GM20000 (cell line): Measurements from ENCODE around the gene KRTAP4-1.
A peak's percentile ranks its signal among the peaks of the same experiment; 100 is the strongest.
"Not testable (repeated sequence)": the region's sequence is repeated elsewhere in the genome, so short reads cannot be mapped to it uniquely, and the experiment has no call there.

Source experiments
- DNase-seq: peaks from one replicate; pipeline ENCODE4 v3.0.0; 2012; ENCODE audit warnings: low spot score
- CTCF ChIP-seq: IDR thresholded peaks from 2 replicates; pipeline ENCODE4 v1.5.1; 2012; ENCODE audit warnings: mild to moderate bottlenecking, control low read depth; ENCODE audit errors: extremely low read depth, missing control alignments

Gene KRTAP4-1

GRCh38 chr17:41212524-41213169, 27.9 kb upstream of the KRTAP4-1 start:
- no peak for DNase-seq
- no peak for TF ChIP-seq CTCF

GRCh38 chr17:41211845-41212466, 27.2 kb upstream of the KRTAP4-1 start:
- TF ChIP-seq CTCF = no peak
- no peak for DNase-seq

- TF ChIP-seq CTCF = no peak
- DNase-seq = no peak
Measured at GRCh38 chr17:41199421-41200078, 14.8 kb upstream of the KRTAP4-1 start.

GRCh38 chr17:41196068-41196467, 11.4 kb upstream of the KRTAP4-1 start:
- TF ChIP-seq CTCF = no peak

GRCh38 chr17:41190328-41190727, 5.6 kb upstream of the KRTAP4-1 start:
- no peak for TF ChIP-seq CTCF
- DNase-seq = no peak

More at GRCh38 chr17:41196068-41196467, 11.4 kb upstream of the KRTAP4-1 start:
- peak; percentile 12 for DNase-seq

GRCh38 chr17:41189837-41190318, 5.2 kb upstream of the KRTAP4-1 start, which contains the start of gene KRTAP9-1:
KRTAP9-1 (plus strand) TSS chr17:41189887; CDS start chr17:41189887, 0 bp downstream.
- not testable (repeated sequence) for DNase-seq

- DNase-seq = no peak
- TF ChIP-seq CTCF = no peak
Measured at GRCh38 chr17:41186872-41187271, 2.2 kb upstream of the KRTAP4-1 start.
